ENCODE measurements around the gene SCARB2. TPM values are rescaled to one million over a fixed set of nuclear protein-coding genes. Genes with fewer than 3 reads are reported as not detected.

Gene SCARB2
- total and polyA plus RNA-seq, 2 experiments from 2014 or later: 158 to 175 TPM

- H3F3A ChIP-seq (ENCODE audit: insufficient read depth): no peaks in the 10 kb centered on the region
- H2AFZ ChIP-seq: no peak overlapping the region
- in situ Hi-C loops (cut with MboI): no loop called here
- H3K4me1 ChIP-seq (ENCODE audit: insufficient read depth): no peaks in the 10 kb centered on the region
- no peak overlapping the region for H3K4me2 ChIP-seq (ENCODE audit: unreplicated experiment)
- 71% methylated on average over 13 to 14 of the region's 14 CpGs for WGBS, 2 experiments (ENCODE audit: low coverage in 1 of 2, low lambda C conversion rate in 2 of 2, missing lambda C conversion rate in 2 of 2)
- H3K9ac ChIP-seq: no peak overlapping the region
- no peaks in the 10 kb centered on the region for H3K9me3 ChIP-seq (ENCODE audit: low read depth)
- no peaks in the 10 kb centered on the region for H3K79me2 ChIP-seq (ENCODE audit: insufficient read depth)
- H3K36me3 ChIP-seq (ENCODE audit: low read depth): no peaks in the 10 kb centered on the region
- H3K4me3 ChIP-seq: no peak overlapping the region
- H3K9me2 ChIP-seq (ENCODE audit: insufficient read depth): no peaks in the 10 kb centered on the region
- no peaks in the 10 kb centered on the region for H4K20me1 ChIP-seq (ENCODE audit: insufficient read depth)
- no peak for TF ChIP-seq EZH2 (IDR thresholded peaks at IDR 0.05; ENCODE audit: insufficient read depth, poor library complexity, severe bottlenecking)
- TF ChIP-seq EZH2phosphoT487 (IDR thresholded peaks at IDR 0.05; ENCODE audit: insufficient read depth, low read depth): no peak
- no peaks in the 10 kb centered on the region for H3K27me3 ChIP-seq (replicated peaks; ENCODE audit: insufficient read depth)
- DNase-seq: no peak
- no peak overlapping the region for H3K27ac ChIP-seq
Observed at GRCh38 chr4:76233967-76234678, 20.5 kb upstream of the SCARB2 start.

DNA sequence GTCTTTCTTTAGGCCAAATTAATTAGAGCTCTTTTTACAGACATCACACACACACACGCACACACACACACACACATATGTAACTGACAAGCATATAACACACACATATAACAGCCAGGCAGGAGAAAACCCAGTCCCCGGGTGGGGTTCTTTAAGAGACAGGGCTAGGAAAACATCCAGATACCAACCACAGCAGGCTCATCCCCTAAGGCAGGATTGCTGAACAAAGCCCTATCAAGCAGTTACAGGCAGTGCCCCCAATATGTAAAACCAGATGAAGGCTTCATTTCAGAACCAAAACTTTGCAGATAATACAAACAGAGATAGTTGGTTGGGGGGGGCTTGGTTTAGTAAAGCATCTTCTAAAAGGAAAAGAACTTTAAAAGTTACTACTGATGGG, 19.9 kb upstream of the SCARB2 start:
- no peaks in the 10 kb centered on the region for H4K20me1 ChIP-seq (ENCODE audit: insufficient read depth)
- no peak for TF ChIP-seq EZH2phosphoT487 (IDR thresholded peaks at IDR 0.05; ENCODE audit: insufficient read depth, low read depth)
- TF ChIP-seq EZH2 (IDR thresholded peaks at IDR 0.05; ENCODE audit: insufficient read depth, poor library complexity, severe bottlenecking): no peak
- in situ Hi-C loops (cut with MboI): no loop called here
- WGBS, 2 experiments (ENCODE audit: low coverage in 1 of 2, low lambda C conversion rate in 2 of 2, missing lambda C conversion rate in 2 of 2): 15 to 17% methylated on average over 2 of the region's 2 CpGs
- no peaks in the 10 kb centered on the region for H3K36me3 ChIP-seq (ENCODE audit: low read depth)
- H3K9me2 ChIP-seq (ENCODE audit: insufficient read depth): no peaks in the 10 kb centered on the region
- H3K9me3 ChIP-seq (ENCODE audit: low read depth): no peaks in the 10 kb centered on the region
- H3K27me3 ChIP-seq (replicated peaks; ENCODE audit: insufficient read depth): no peaks in the 10 kb centered on the region
- H3K79me2 ChIP-seq (ENCODE audit: insufficient read depth): no peaks in the 10 kb centered on the region
- H3K9ac ChIP-seq: no peak overlapping the region
- no peaks in the 10 kb centered on the region for H3F3A ChIP-seq (ENCODE audit: insufficient read depth)
- no peak overlapping the region for H3K27ac ChIP-seq
- H3K4me1 ChIP-seq (ENCODE audit: insufficient read depth): no peaks in the 10 kb centered on the region
- DNase-seq: no peak
- no peak overlapping the region for H3K4me3 ChIP-seq
- no peak overlapping the region for H3K4me2 ChIP-seq (ENCODE audit: unreplicated experiment)
- H2AFZ ChIP-seq: no peak overlapping the region

DNA sequence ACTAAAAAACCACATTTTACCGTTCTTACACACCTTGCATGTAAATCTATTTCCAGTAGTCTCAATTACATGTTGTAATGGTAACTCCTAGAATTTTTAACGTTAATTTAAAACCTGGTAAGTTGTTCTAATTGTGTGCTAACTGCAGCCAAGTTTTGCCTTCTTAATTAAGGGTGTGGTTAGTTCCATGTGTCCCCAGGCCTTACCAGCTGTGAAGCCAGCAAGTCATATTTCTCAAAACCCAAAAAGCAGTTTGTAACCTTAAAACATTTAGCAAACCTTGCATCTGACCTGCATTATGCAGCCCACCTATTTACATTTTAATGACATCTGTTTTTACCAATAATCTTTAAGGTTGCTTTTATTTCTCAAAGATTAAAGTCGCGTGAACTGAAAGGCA, 19.5 kb upstream of the SCARB2 start:
- H3K4me3 ChIP-seq: no peak overlapping the region
- no peaks in the 10 kb centered on the region for H3K9me3 ChIP-seq (ENCODE audit: low read depth)
- no peaks in the 10 kb centered on the region for H3K4me1 ChIP-seq (ENCODE audit: insufficient read depth)
- TF ChIP-seq EZH2 (IDR thresholded peaks at IDR 0.05; ENCODE audit: insufficient read depth, poor library complexity, severe bottlenecking) (no peak), EZH2phosphoT487 (IDR thresholded peaks at IDR 0.05; ENCODE audit: insufficient read depth, low read depth) (no peak)
- no peak for DNase-seq
- H3K79me2 ChIP-seq (ENCODE audit: insufficient read depth): no peaks in the 10 kb centered on the region
- in situ Hi-C loops (cut with MboI): no loop called here
- 55 to 59% methylated on average over 4 of the region's 4 CpGs for WGBS, 2 experiments (ENCODE audit: low coverage in 1 of 2, low lambda C conversion rate in 2 of 2, missing lambda C conversion rate in 2 of 2)
- H3F3A ChIP-seq (ENCODE audit: insufficient read depth): no peaks in the 10 kb centered on the region
- H2AFZ ChIP-seq: no peak overlapping the region
- no peak overlapping the region for H3K4me2 ChIP-seq (ENCODE audit: unreplicated experiment)
- no peaks in the 10 kb centered on the region for H3K36me3 ChIP-seq (ENCODE audit: low read depth)
- no peak overlapping the region for H3K9ac ChIP-seq
- no peaks in the 10 kb centered on the region for H3K27me3 ChIP-seq (replicated peaks; ENCODE audit: insufficient read depth)
- no peaks in the 10 kb centered on the region for H3K9me2 ChIP-seq (ENCODE audit: insufficient read depth)
- no peak overlapping the region for H3K27ac ChIP-seq
- no peaks in the 10 kb centered on the region for H4K20me1 ChIP-seq (ENCODE audit: insufficient read depth)

GRCh38 chr4:76232681-76233080, 19.1 kb upstream of the SCARB2 start:
- WGBS, 2 experiments (ENCODE audit: low coverage in 1 of 2, low lambda C conversion rate in 2 of 2, missing lambda C conversion rate in 2 of 2): 83 to 86% methylated on average over 1 of the region's 1 CpG

More at GRCh38 chr4:76232681-76233080, 19.1 kb upstream of the SCARB2 start:
- in situ Hi-C loops (cut with MboI): no loop called here
- Histone ChIP-seq H3K27me3 (replicated peaks; ENCODE audit: insufficient read depth) (no peaks in the 10 kb centered on the region), H3K9ac (no peak overlapping the region), H3K27ac (no peak overlapping the region), H2AFZ (no peak overlapping the region), H3K9me2 (ENCODE audit: insufficient read depth) (no peaks in the 10 kb centered on the region), H3K4me1 (ENCODE audit: insufficient read depth) (no peaks in the 10 kb centered on the region), H3K4me2 (ENCODE audit: unreplicated experiment) (no peak overlapping the region), H3K79me2 (ENCODE audit: insufficient read depth) (no peaks in the 10 kb centered on the region), H3K4me3 (no peak overlapping the region), H4K20me1 (ENCODE audit: insufficient read depth) (no peaks in the 10 kb centered on the region), H3F3A (ENCODE audit: insufficient read depth) (no peaks in the 10 kb centered on the region), H3K9me3 (ENCODE audit: low read depth) (no peaks in the 10 kb centered on the region), H3K36me3 (ENCODE audit: low read depth) (no peaks in the 10 kb centered on the region)
- peak; percentile 16 for DNase-seq
- TF ChIP-seq EZH2 (IDR thresholded peaks at IDR 0.05; ENCODE audit: insufficient read depth, poor library complexity, severe bottlenecking) (no peak), EZH2phosphoT487 (IDR thresholded peaks at IDR 0.05; ENCODE audit: insufficient read depth, low read depth) (no peak)

Data from GM23248 (cell line).